M059J (cell line): ENCODE measurements around the gene NET1. TPM values are rescaled to one million over a fixed set of nuclear protein-coding genes. Genes with fewer than 3 reads are reported as not detected.

Experiments used
- DNase-seq: peaks from one replicate; pipeline ENCODE4 v3.0.0-alpha.2; 2012; ENCODE audit warnings: low read depth
- total RNA-seq: library from RNA; depleted of rRNA; stranded (reverse); fragments of >200 nt; shearing (Covaris generic); gene quantifications from 2 replicates; pipeline ENCODE4 v1.2.3, GENCODE V29; 2014; rRNA removed

The NET1 gene
- total RNA-seq, 1 experiment from 2014 or later, result 16.3 TPM

DNA sequence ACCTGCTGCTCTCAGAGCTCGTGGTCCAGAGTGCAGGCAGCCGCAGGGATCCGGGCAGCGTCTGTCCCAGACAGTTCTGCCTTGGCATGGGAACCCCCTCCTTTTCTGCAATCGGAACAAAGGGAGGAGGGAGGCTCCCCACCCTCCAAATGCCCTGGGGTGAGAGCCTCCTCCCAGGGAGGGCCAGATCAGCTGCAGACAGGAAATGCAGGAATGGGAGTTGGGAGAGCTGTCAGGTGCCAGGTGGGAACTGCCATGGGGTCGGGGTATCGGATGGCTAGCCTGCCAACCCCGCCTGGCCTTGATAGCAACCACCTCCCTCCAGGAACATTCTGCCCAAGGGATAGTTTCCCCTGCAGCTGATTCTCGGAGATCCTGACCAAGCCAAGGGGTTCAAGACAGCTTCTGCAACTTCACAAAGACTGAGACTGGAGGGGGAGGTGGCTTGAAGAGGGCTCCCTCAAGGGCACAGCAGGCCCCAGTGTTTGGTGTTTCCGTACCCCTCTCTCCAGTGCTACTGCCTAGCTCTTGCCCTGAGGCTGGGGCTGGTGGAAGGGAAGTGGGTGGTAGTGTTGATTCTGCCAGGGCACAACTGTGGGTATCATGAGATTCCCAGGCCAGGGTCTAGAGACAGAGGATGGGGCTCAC, 87.3 kb downstream of the NET1 start, which contains the start of gene CALML5:
Gene CALML5, minus strand, starts transcription at position 78 of the 648 bp plus-strand sequence. CDS start 132 bp downstream, outside the sequence.
- DNase-seq, result no peak

GRCh38 chr10:5500162-5500670, 87.9 kb downstream of the NET1 start:
- DNase-seq, result no peak

- no peak for DNase-seq
These were observed 88.6 kb downstream of the NET1 start for GRCh38 chr10:5500910-5501309.

DNA sequence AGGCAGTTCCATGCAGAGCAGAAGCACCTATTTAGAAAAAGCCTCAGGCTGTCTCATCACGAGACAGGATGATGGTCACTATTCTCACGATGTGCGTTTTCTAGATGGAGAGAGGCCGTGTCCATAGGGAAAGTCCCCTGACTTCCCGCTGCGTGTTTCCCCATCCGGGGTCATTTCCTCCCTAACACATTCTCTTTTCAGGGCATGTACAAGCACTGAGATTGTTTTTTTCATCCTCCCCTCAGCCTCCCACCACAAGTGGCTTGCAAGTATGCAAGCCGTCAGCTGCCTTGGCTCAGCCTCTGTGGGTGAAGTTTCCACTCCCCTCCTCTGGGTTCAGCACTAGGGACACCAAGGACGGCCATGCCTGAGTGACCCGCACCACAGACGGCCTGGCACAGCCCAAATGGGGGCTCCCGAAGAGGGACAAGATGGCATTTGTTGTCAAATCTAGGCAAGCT, 89.7 kb downstream of the NET1 start:
- DNase-seq, result no peak

DNA sequence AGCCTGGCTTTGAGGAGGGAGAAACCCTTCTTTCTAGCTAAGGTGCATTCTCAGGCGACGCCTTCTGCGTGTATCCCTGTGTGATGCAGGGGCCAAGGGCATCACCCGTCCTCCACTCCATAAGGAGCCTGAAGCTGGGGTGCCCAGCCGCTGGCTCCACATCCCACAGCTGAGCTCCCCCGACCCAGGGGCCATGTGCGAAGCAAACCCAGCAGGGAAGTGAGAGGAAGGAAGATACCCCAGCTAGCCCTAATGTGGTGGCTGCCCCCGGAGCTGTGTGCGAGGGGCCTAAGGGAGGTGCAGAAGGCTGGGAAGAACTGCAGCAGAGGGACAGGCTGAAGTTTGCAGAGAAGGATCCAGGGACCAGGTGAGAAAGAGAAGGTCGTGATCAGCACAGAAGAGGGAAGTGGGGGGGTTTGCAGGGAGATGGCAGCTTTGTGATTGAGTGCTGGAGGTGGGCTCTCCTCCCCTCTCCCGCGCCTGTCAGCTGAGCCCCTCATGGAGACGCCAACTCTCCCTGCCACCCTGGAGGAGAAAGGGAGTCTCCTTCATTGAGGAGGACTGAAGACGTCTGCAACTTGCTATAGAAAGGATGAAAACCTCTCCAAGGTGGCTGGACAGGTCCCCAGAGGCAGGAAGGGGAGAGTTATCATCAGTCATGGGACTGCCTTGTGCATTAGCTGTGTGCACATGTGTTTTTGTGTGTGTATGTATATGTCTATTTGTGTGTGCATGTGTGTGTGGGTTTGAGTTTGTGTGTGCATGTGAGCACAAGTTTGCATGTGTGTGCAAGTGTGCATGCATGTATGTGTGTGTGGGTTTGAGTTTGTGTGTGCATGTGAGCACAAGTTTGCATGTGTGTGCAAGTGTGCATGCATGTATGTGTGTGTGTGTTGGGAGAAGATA, 90.5 kb downstream of the NET1 start:
- DNase-seq, result no peak

- no peak for DNase-seq
These were observed 91.1 kb downstream of the NET1 start for GRCh38 chr10:5503477-5503835.

DNA sequence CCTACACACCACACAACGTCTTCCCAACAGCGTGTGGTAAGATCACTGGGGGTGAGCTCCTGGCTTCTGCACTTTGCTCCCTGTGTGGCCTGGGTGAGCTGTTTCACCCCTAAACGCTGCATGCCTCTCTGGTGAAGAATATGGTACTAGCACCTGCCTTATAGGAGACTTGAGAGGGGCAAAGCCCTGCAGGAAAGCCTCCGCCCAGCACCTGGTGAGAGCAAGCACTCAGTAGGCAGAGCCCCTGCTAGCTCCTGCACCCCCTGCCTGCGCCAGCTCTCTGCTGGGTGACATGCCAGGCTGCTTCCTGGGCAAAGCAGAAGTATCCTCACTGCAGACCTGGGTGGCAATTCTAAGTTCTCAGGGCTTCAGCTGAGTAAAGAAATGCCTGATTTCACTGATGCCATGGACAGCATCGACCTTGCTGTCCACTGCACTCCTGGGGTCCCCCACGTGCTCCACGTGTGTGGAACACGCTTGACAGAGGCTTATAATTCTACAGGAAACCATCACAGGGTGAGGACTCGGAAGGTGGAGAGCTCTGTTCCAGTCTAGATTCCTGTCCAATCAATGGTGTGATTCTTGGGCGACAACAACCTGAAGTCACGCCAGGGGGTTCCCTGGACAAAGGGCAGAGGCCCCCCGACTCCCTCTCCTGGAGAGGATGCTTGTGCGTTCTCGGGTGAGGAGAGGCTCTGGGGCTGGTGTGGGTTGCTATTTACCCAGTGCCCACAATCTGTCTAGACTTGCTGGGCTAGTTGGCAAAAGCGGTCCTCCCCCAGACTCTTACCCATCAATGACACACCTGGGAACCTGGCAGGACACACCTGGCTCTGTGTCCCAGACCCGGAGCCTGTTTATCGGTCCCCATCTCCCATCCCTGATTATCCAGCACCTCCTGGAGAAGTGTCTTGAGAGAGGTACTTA, 92.1 kb downstream of the NET1 start:
- DNase-seq, result no peak

DNA sequence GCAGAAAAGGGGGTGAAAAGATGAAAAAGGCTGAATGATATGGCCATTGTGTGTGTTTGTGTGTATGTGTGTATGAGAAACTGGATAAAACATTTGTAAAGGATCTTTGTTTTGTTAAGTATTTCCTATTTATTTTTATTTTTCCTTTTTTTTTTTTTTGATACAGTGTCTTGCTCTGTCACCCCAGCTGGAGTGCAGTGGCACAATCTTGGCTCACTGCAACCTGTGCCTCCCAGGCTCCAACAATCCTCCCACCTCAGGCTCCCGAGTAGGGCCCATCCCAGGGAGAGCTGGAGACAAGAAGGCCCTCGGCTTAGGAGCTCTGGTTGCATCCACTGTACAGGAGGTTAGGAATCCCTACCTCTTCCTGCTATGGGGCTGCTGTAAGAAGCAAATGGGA, 93.9 kb downstream of the NET1 start:
- DNase-seq, result no peak

DNA sequence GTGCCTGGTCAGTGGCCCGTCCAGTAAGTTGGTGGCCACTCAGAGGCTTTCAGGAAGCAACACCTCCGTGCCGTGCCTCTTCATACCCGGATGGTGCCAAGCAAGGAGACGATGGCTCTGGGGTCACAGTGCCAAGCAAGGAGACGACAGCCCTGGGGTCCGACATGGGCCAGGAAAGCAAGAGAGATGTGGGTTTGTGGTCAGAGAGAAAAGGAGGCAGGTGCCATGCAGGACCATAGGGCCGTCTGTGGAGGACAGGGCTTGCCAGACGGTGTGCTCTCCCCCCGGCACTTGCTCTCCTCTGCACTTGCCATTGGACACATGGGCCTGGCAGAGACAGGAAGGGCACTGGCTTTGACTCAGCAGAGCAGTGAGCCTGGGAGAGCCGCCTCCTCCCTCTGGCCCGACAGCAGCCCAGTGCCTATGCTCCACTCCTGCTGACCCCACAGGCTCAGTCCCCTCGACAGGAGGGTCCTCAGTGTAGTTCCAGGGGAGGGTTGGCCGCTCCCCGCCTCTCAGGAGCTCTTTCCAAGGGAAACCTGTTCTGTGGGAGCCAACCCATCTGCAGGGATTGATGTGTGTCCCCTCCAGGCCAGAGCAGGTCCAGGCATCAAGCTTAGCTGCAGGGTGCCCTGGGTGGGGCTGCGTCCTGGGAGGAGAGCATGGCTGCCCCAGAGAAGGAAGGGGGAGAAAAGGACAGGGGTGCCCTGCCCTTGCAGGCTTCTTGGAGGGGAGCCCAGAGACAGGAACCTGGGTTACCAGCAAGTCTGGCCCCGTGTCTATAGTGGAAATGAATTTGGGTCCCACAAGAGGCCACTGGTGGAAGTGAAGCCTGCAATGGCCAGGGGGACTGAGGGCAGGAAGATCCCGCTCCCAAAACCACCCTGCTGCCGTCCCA, 94.6 kb downstream of the NET1 start:
- DNase-seq, result no peak

- DNase-seq, result no peak
These were observed 95.3 kb downstream of the NET1 start for GRCh38 chr10:5507649-5508131.

DNA sequence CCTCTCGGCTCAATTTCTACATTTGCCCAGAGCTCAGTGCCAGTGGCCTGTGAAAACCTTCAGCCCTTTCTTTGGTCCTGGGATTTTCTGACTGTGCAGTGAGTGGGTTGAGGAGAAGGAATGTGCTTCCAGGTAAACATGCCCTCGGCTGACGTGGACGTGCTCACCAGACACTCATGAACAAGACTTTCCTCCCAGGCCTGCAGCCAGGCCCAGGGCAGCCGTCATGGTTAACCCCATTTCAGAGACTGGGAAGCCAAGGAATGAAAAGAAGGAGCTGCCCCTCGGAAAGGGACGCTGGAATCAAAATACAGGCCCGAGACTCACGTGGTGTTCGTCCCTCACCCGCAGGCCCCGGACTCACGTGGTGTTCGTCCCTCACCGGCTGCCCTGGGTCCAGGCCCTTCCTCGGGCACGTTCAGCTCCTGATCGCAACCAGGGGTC, 95.8 kb downstream of the NET1 start:
- no peak for DNase-seq

Other genes starting within 250 kb of the NET1 start
- gene AKR1C8, start 227.4 kb upstream of the NET1 start, total RNA-seq, result not detected in 2 replicates
- gene AKR1C4, start 215.7 kb upstream of the NET1 start, total RNA-seq, result not detected in 2 replicates
- not detected in 2 replicates for gene UCN3, start 47.6 kb upstream of the NET1 start, total RNA-seq
- gene TUBAL3, start 7.7 kb upstream of the NET1 start, total RNA-seq, result not detected in 2 replicates
- gene CALML5, start 87.0 kb downstream of the NET1 start, total RNA-seq, result not detected in 2 replicates
- not detected in 2 replicates for gene CALML3, start 112.4 kb downstream of the NET1 start, total RNA-seq